ENCODE results near the gene NKAIN2. TPM values are rescaled to one million over a fixed set of nuclear protein-coding genes. Genes with fewer than 3 reads are reported as not detected.

Gene NKAIN2
- total and polyA plus RNA-seq, 12 donors = 0.07 to 3.0 (median 0.28) TPM; not detected in 1

GRCh38 chr6:124748778-124749177 lies 945.1 kb downstream of the NKAIN2 start:
- Histone ChIP-seq H3K9me3 (no peaks in the 10 kb centered on the region), H3K27me3 (no peaks in the 10 kb centered on the region), H3K4me1 (no peaks in the 10 kb centered on the region), H3K4me3 (no peak overlapping the region), H3K27ac (no peak overlapping the region), H3K36me3 (no peaks in the 10 kb centered on the region)
- WGBS, 2 donors = 69 to 76% methylated on average over 2 of the region's 2 CpGs
- intact Hi-C loops (cut with DNase I) = no loop called here
- no peak for DNase-seq
- no peak for TF ChIP-seq CTCF (IDR thresholded peaks at IDR 0.05)
- no peak for ATAC-seq

DNA sequence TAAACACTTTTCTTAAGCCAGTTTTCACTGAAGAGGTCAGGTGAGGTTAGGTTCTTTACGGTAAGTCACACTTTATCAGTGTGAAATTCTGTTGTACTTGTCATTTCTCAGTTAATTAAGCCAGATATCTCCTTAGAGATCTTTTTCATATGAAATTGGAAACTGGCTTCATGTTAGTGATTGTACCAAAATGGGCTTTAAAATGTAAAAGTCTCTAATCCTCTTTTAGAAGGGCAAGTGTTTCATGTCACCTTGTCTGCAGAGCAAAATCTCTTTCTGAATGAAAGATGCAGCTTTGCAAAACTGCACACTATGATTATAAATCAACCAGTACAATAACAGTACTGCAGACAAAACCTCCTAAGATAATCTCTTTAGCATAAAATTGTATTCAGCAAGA lies 949.3 kb downstream of the NKAIN2 start:
- TF ChIP-seq CTCF (IDR thresholded peaks at IDR 0.05) = no peak
- DNase-seq (no peak), ATAC-seq (no peak)
- H3K4me3 ChIP-seq = no peak overlapping the region
- H3K4me1 ChIP-seq = no peaks in the 10 kb centered on the region
- no peak overlapping the region for H3K27ac ChIP-seq
- no peaks in the 10 kb centered on the region for H3K27me3 ChIP-seq
- H3K9me3 ChIP-seq = peaks cover 0 to 6% (median 0%) of the 10 kb centered on the region in 11 donors
- WGBS, 2 donors = 67% methylated on average over 1 of the region's 1 CpG
- H3K36me3 ChIP-seq = no peaks in the 10 kb centered on the region
- intact Hi-C loops (cut with DNase I) = no loop called here

DNA sequence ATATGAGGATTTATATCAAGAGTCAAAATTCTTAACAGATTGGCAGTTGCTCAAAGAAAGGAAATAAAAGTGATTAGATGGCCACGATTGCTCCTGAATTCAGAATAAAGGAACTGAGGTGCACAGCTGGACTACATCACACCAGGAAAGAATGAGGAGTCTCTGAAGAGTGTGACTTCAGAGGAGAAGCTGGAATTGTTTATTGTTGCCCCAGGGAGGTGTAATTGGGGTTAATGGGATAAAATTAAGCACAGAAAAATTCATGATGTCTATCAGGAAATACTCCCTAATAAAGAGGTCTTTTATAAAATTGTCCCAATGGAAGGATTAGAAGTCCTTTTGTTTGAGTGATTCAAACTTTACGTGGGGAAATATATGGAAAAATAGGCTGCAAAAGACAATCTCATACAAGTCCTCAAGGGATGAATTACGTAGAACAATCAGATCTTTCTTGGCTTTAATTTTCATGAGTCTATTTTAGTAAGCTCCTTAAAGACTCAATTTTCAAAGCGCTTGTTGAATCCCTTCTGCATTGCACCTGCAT lies 950.0 kb downstream of the NKAIN2 start:
- ATAC-seq (no peak), DNase-seq (no peak)
- Histone ChIP-seq H3K36me3 (no peaks in the 10 kb centered on the region), H3K9me3 (peaks cover 0 to 6% (median 0%) of the 10 kb centered on the region in 11 donors), H3K27ac (no peak overlapping the region), H3K4me1 (no peaks in the 10 kb centered on the region), H3K27me3 (no peaks in the 10 kb centered on the region), H3K4me3 (no peak overlapping the region)
- no peak for TF ChIP-seq CTCF (IDR thresholded peaks at IDR 0.05)
- intact Hi-C loops (cut with DNase I) = no loop called here
- WGBS, 2 donors = 49 to 66% methylated on average over 4 of the region's 4 CpGs

DNA sequence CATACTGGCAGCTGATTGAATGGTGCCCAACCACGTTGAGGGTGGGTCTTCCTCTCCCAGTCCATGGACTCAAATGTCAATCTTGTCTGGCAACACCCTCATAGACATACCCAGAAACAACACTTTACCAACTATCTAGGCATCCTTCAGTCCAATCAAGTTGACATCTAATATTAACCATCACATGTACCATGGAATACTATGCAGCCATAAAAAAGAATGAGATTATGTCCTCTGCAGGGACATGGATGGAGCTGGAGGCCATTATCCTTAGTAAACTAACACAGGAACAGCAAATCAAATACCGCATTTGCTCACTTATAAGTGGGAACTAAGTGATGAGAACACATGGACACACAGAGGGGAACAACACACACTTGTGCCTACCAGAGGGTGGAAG lies 951.7 kb downstream of the NKAIN2 start:
- Histone ChIP-seq H3K27ac (no peak overlapping the region), H3K9me3 (peaks cover 0 to 6% (median 0%) of the 10 kb centered on the region in 11 donors), H3K36me3 (no peaks in the 10 kb centered on the region), H3K4me1 (no peaks in the 10 kb centered on the region), H3K4me3 (no peak overlapping the region), H3K27me3 (no peaks in the 10 kb centered on the region)
- no peak for TF ChIP-seq CTCF (IDR thresholded peaks at IDR 0.05)
- DNase-seq (no peak), ATAC-seq (no peak)
- intact Hi-C loops (cut with DNase I) = no loop called here
- 85 to 92% methylated on average over 2 of the region's 2 CpGs for WGBS, 2 donors

Measured in heart right ventricle (tissue), 16 donors.